Neutrophil (primary cell): ENCODE results near the gene ABTB2.

ENCODE experiments used
- H3K27ac ChIP-seq: fragments of 200-600 bp; sonication (generic); 2 replicates; pipeline ENCODE4 v1.5.1; 2016; ENCODE audit warnings: mild to moderate bottlenecking, moderate library complexity
- H3K27me3 ChIP-seq: fragments of 200-600 bp; sonication (generic); 2 replicates; pipeline ENCODE4 v1.6.0; 2016; ENCODE audit warnings: mild to moderate bottlenecking
- H3K36me3 ChIP-seq: fragments of 200-600 bp; sonication (generic); 2 replicates; pipeline ENCODE4 v1.5.1; 2017
- H3K4me1 ChIP-seq, 2 experiments: fragments of 200-600 bp in 1 of 2; sonication (generic) in 1 of 2; 1 replicate in 1 of 2; 2 replicates in 1 of 2; pipeline versions ENCODE4 v1.5.1 to v1.6.1; 2013 to 2016; ENCODE audit warnings: low read depth in 1 of 2, low read length in 1 of 2, mild to moderate bottlenecking in 1 of 2, moderate library complexity in 1 of 2; ENCODE audit not compliant: control insufficient read depth in 1 of 2, insufficient read depth in 1 of 2
- H3K4me3 ChIP-seq, 2 experiments: fragments of 200-600 bp in 1 of 2; sonication (generic) in 1 of 2; 1 replicate in 1 of 2; 2 replicates in 1 of 2; pipeline ENCODE4 v1.5.1; 2013 to 2016; ENCODE audit warnings: low read depth in 1 of 2, low read length in 1 of 2, mild to moderate bottlenecking in 1 of 2, moderate library complexity in 1 of 2
- H3K9me3 ChIP-seq: fragments of 200-600 bp; sonication (generic); 2 replicates; pipeline ENCODE4 v1.5.1; 2016
- CTCF ChIP-seq: fragments of 200-600 bp; sonication (generic); IDR thresholded peaks from 2 replicates; pipeline ENCODE4 v1.5.1; 2016; ENCODE audit warnings: antibody characterized with exemption

Gene ABTB2

GRCh38 chr11:34239465-34240149 lies 118.2 kb downstream of the ABTB2 start:
- no peak overlapping the region for H3K4me3 ChIP-seq
- no peak overlapping the region for H3K27ac ChIP-seq
- TF ChIP-seq CTCF = no peak
- H3K4me1 ChIP-seq = no peaks in the 10 kb centered on the region
- H3K36me3 ChIP-seq = no peaks in the 10 kb centered on the region
- no peaks in the 10 kb centered on the region for H3K27me3 ChIP-seq
- no peaks in the 10 kb centered on the region for H3K9me3 ChIP-seq

GRCh38 chr11:34238966-34239365 lies 118.8 kb downstream of the ABTB2 start:
- no peaks in the 10 kb centered on the region for H3K36me3 ChIP-seq
- no peaks in the 10 kb centered on the region for H3K27me3 ChIP-seq
- no peaks in the 10 kb centered on the region for H3K9me3 ChIP-seq
- no peak for TF ChIP-seq CTCF
- no peak overlapping the region for H3K4me3 ChIP-seq
- H3K4me1 ChIP-seq = no peaks in the 10 kb centered on the region
- H3K27ac ChIP-seq = no peak overlapping the region

- H3K27me3 ChIP-seq = no peaks in the 10 kb centered on the region
- no peak for TF ChIP-seq CTCF
- H3K27ac ChIP-seq = no peak overlapping the region
- H3K36me3 ChIP-seq = no peaks in the 10 kb centered on the region
- no peaks in the 10 kb centered on the region for H3K4me1 ChIP-seq
- H3K9me3 ChIP-seq = no peaks in the 10 kb centered on the region
- no peak overlapping the region for H3K4me3 ChIP-seq
Observed at GRCh38 chr11:34238533-34238932, 119.3 kb downstream of the ABTB2 start.

- no peak overlapping the region for H3K4me3 ChIP-seq
- H3K27me3 ChIP-seq = no peaks in the 10 kb centered on the region
- H3K36me3 ChIP-seq = no peaks in the 10 kb centered on the region
- H3K4me1 ChIP-seq = no peaks in the 10 kb centered on the region
- H3K27ac ChIP-seq = no peak overlapping the region
- H3K9me3 ChIP-seq = no peaks in the 10 kb centered on the region
- TF ChIP-seq CTCF = no peak
Observed at GRCh38 chr11:34236572-34236971, 121.2 kb downstream of the ABTB2 start.

- H3K27ac ChIP-seq = no peak overlapping the region
- TF ChIP-seq CTCF = no peak
- H3K36me3 ChIP-seq = no peaks in the 10 kb centered on the region
- no peaks in the 10 kb centered on the region for H3K27me3 ChIP-seq
- no peak overlapping the region for H3K4me3 ChIP-seq
- H3K9me3 ChIP-seq = no peaks in the 10 kb centered on the region
- H3K4me1 ChIP-seq = no peaks in the 10 kb centered on the region
Observed at GRCh38 chr11:34235591-34236071, 122.2 kb downstream of the ABTB2 start.
